Pancreas (tissue), 10 donors: ENCODE data around the gene CPTP. TPM values are rescaled to one million over a fixed set of nuclear protein-coding genes. Genes with fewer than 3 reads are reported as not detected.

Source experiments
- ATAC-seq, 4 donors: fragments of 200-7000 bp; cut with Tn5 transposase; one replicate each; pipeline versions ENCODE4 v1.8.0 to v1.9.1; 2020; ENCODE audit warnings: mild to moderate bottlenecking in 4 of 4, moderate library complexity in 4 of 4
- DNase-seq, 6 donors: peaks; one replicate each; pipeline ENCODE4 v3.0.0-alpha.2; 2020
- FAIRE-seq: peaks from 2 replicates; lab custom pipeline; 2012; peaks lifted over from hg19 to GRCh38; lab: Jason Lieb, UNC
- H3K27ac ChIP-seq, 4 donors: fragments of 200-600 bp; sonication (generic); 1 replicate in 3 of 4; 2 replicates in 1 of 4; pipeline versions ENCODE4 v1.5.0 to v1.8.0; 2020
- H3K27me3 ChIP-seq, 4 donors: fragments of 200-600 bp; one replicate each; pipeline ENCODE4 v1.8.0; 2021
- H3K36me3 ChIP-seq, 3 donors: fragments of 200-600 bp; sonication (generic) in 1 of 3; one replicate each; pipeline versions ENCODE4 v1.5.0 to v1.8.0; 2020 to 2021
- H3K4me1 ChIP-seq, 3 donors: fragments of 200-600 bp; one replicate each; pipeline ENCODE4 v1.8.0; 2021
- H3K4me3 ChIP-seq, 4 donors: fragments of 200-600 bp; sonication (generic) in 2 of 4; one replicate each; pipeline versions ENCODE4 v1.5.0 to v1.8.0; 2020 to 2021
- H3K9me3 ChIP-seq, 4 donors: fragments of 200-600 bp; one replicate each; pipeline ENCODE4 v1.8.0; 2021
- CTCF ChIP-seq, 4 donors: fragments of 200-600 bp; sonication (generic) in 3 of 4; IDR thresholded peaks; one replicate each; pipeline versions ENCODE4 v1.5.0 to v1.8.0; 2021; ENCODE audit warnings: antibody characterized with exemption in 4 of 4
- WGBS, 2 donors: extraction: QIAGEN DNeasy Blood & Tissue Kit; methylation state at CpG; one replicate each; pipeline ENCODE4 v1.1.7; 2013; 5-methylcytosine and 5-hydroxymethylcytosine counted together
- intact Hi-C, 3 donors: fragments of 100-400 bp; cut with DNase I; formaldehyde crosslinking; loops; one replicate each; pipeline versions ENCODE4 v1.11.1 to v1.14.2; 2022
- polyA plus RNA-seq, 2 donors: library from polyadenylated mRNA; stranded (reverse); fragments of 200-250 nt; gene quantifications; one replicate each; pipeline ENCODE4 v1.2.3, GENCODE V29; 2013
- total RNA-seq, 6 donors: library from RNA; stranded (reverse); fragmentation: NEBNext Ultra II Directional in 4 of 6; extraction: Animal tissue kit (Norgen Biotek cat#: 25700) in 4 of 6; gene quantifications; one replicate each; pipeline versions ENCODE4 v1.2.1 to v1.2.4, GENCODE V29; 2021 to 2023
- donor health status: healthy with polysubstance abuse.
- donor health status: DM: no; HTN: no; CAD: no; lungs with moderate emphysema.
- donor health status: DM: no; HTN: no; CAD: no.
- donor health status: control.
- donor health status: control.
- donor health status: Bipolar disorder and iron deficiency.
- donor health status: DM: yes; HTN: yes; CAD: no.
- donor health status: DM: no; HTN: no; CAD: no.
- donor health status: DM: no; HTN: no; CAD: no.
- donor health status: DM: yes; HTN: yes; CAD: no.

CPTP gene
- total and polyA plus RNA-seq, 8 donors, result 8.0 to 22.0 (median 11.2) TPM

- Histone ChIP-seq H3K9me3 (no peaks in the 10 kb centered on the region), H3K4me1 (peaks cover 8 to 20% (median 11%) of the 10 kb centered on the region in 3 donors), H3K36me3 (no peaks in the 10 kb centered on the region), H3K4me3 (peak within 1 kb of the TSS; percentile 55 to 81 (median 68)), H3K27ac (peak within 1 kb of the TSS; percentile 53 to 78 (median 71)), H3K27me3 (no peaks in the 10 kb centered on the region)
- peak in 2 of 4 donors; percentile 11 to 22 for TF ChIP-seq CTCF (IDR thresholded peaks at IDR 0.05)
- intact Hi-C loops, result no loop called here
- ATAC-seq (peak; percentile 42 to 66 (median 50)), DNase-seq (peak in 4 of 6 donors; percentile 66 to 92 (median 76)), FAIRE-seq (no peak)
- WGBS, 2 donors, result 1% methylated on average over 44 to 122 of the region's 122 CpGs
These were observed 24.8 kb downstream of the CPTP start, which contains the start of gene DVL1 for GRCh38 chr1:1349256-1350012. Gene DVL1 (minus strand): TSS chr1:1349418. CDS start chr1:1349065, 353 bp downstream.

GRCh38 chr1:1351511-1352427 lies 27.2 kb downstream of the CPTP start:
- intact Hi-C loops, result no loop called here
- H3K27ac ChIP-seq, result no peak overlapping the region
- no peak for FAIRE-seq
- no peaks in the 10 kb centered on the region for H3K27me3 ChIP-seq
- WGBS, 2 donors, result 71 to 81% methylated on average over 19 to 29 of the region's 29 CpGs
- no peak overlapping the region for H3K4me3 ChIP-seq
- H3K4me1 ChIP-seq, result peaks cover 0 to 6% (median under 1%) of the 10 kb centered on the region in 3 donors
- no peaks in the 10 kb centered on the region for H3K9me3 ChIP-seq
- peak in 1 of 6 donors; percentile 60 for DNase-seq
- no peaks in the 10 kb centered on the region for H3K36me3 ChIP-seq
- TF ChIP-seq CTCF (IDR thresholded peaks at IDR 0.05), result no peak
- no peak for ATAC-seq

- no peaks in the 10 kb centered on the region for H3K9me3 ChIP-seq
- ATAC-seq, result no peak
- no peak overlapping the region for H3K4me3 ChIP-seq
- H3K27me3 ChIP-seq, result no peaks in the 10 kb centered on the region
- H3K27ac ChIP-seq, result no peak overlapping the region
- FAIRE-seq, result no peak
- DNase-seq, result peak in 1 of 6 donors; percentile 38
- TF ChIP-seq CTCF (IDR thresholded peaks at IDR 0.05), result no peak
- 14 to 15% methylated on average over 4 to 5 of the region's 5 CpGs for WGBS, 2 donors
- H3K36me3 ChIP-seq, result no peaks in the 10 kb centered on the region
- no peaks in the 10 kb centered on the region for H3K4me1 ChIP-seq
- intact Hi-C loops, result no loop called here
These were observed 28.3 kb downstream of the CPTP start for GRCh38 chr1:1352786-1353388.

- no peaks in the 10 kb centered on the region for H3K27me3 ChIP-seq
- H3K9me3 ChIP-seq, result no peaks in the 10 kb centered on the region
These were observed 29.0 kb downstream of the CPTP start for GRCh38 chr1:1353389-1354151.

More at GRCh38 chr1:1353389-1354151, 29.0 kb downstream of the CPTP start:
- no peak for FAIRE-seq
- H3K36me3 ChIP-seq, result no peaks in the 10 kb centered on the region
- TF ChIP-seq CTCF (IDR thresholded peaks at IDR 0.05), result no peak
- no peak overlapping the region for H3K27ac ChIP-seq
- H3K4me3 ChIP-seq, result no peak overlapping the region
- intact Hi-C loops, result no loop called here
- H3K4me1 ChIP-seq, result no peaks in the 10 kb centered on the region
- DNase-seq, result peak in 2 of 6 donors; percentile 45 to 81
- no peak for ATAC-seq
- 10 to 15% methylated on average over 24 to 28 of the region's 28 CpGs for WGBS, 2 donors
